Astrocyte (in vitro differentiated cells and primary cell): Measurements from ENCODE around the gene FAM50A.
"Not testable (repeated sequence)": the region's sequence is repeated elsewhere in the genome, so short reads cannot be mapped to it uniquely, and the experiment has no call there.

ENCODE experiments used
- EZH2 ChIP-seq: IDR thresholded peaks from 2 replicates; pipeline ENCODE4 v1.6.1; 2012; ENCODE audit warnings: mild to moderate bottlenecking, low read length, inconsistent platforms; ENCODE audit not compliant: insufficient read depth
- TF ChIP-seq, protein P1 (sequence below): IDR thresholded peaks from 2 replicates; pipeline ENCODE4 v1.5.1; 2011; ENCODE audit warnings: low read depth, mild to moderate bottlenecking, inconsistent platforms, low read length, moderate library complexity; ENCODE audit not compliant: insufficient read depth

DNA sequence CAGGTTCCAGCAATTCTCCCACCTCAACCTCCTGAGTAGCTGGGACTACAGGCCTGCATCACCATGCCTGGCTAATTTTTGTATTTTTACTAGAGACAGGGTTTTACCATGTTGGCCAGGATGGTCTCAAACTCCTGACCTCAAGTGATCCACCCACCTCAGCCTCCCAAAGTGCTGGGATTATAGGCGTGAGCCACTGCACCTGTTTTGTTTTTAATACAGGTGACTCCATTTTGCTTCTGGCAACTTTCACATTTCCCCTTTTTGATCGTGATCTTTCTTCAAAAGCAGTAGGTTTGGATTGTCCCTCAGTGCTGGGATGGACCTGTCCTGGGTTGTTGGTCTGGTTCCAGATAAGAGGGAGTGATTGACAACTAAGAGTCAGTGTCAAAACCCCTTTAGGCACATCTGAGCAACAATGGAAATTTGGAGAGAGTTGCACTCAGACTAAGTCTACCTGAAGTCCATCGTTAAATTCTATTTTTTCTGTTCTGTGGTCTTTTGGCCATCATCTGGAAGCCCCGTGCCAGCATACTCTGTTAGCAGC, 52.7 kb downstream of the FAM50A start:
- TF ChIP-seq, protein P1, sequence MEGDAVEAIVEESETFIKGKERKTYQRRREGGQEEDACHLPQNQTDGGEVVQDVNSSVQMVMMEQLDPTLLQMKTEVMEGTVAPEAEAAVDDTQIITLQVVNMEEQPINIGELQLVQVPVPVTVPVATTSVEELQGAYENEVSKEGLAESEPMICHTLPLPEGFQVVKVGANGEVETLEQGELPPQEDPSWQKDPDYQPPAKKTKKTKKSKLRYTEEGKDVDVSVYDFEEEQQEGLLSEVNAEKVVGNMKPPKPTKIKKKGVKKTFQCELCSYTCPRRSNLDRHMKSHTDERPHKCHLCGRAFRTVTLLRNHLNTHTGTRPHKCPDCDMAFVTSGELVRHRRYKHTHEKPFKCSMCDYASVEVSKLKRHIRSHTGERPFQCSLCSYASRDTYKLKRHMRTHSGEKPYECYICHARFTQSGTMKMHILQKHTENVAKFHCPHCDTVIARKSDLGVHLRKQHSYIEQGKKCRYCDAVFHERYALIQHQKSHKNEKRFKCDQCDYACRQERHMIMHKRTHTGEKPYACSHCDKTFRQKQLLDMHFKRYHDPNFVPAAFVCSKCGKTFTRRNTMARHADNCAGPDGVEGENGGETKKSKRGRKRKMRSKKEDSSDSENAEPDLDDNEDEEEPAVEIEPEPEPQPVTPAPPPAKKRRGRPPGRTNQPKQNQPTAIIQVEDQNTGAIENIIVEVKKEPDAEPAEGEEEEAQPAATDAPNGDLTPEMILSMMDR: not testable (repeated sequence)
- TF ChIP-seq EZH2: not testable (repeated sequence)
